ENCODE results near the gene ATP6V1G2. TPM values are rescaled to one million over a fixed set of nuclear protein-coding genes. Genes with fewer than 3 reads are reported as not detected.
"Not testable (repeated sequence)": the region's sequence is repeated elsewhere in the genome, so short reads cannot be mapped to it uniquely, and the experiment has no call there.

ATP6V1G2 gene
- not detected in 2 replicates for total RNA-seq (2014; rRNA removed; shearing (Covaris generic))

- peak; percentile 91 for DNase-seq (ENCODE audit: low spot score)
These were observed at the start of gene ATP6V1G2 for GRCh38 chr6:31546339-31546957. TSS of gene ATP6V1G2 (minus strand) at chr6:31546608. CDS start at chr6:31546559, 49 bp downstream.

DNA sequence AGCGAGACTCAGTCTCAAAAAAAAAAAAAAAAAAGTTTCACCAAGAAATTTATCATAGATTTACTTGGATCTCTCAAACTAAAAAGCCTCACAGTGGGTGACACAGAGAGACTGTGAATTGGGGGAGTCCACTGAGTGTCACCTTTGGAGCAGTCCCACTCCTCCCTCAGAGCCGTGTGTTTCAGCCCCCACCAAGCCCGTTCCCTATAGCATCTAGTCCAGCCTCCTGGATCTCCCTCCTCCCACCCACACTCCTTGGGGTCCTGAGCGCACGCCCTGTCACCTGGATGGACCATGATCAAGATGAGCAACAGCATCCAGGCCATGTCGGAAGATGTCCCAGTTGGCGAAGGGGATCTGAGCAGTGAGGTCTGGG lies 46.0 kb upstream of the ATP6V1G2 start:
- no peak for DNase-seq (ENCODE audit: low spot score)

- not testable (repeated sequence) for DNase-seq (ENCODE audit: low spot score)
These were observed 44.3 kb upstream of the ATP6V1G2 start for GRCh38 chr6:31590691-31591090.

DNA sequence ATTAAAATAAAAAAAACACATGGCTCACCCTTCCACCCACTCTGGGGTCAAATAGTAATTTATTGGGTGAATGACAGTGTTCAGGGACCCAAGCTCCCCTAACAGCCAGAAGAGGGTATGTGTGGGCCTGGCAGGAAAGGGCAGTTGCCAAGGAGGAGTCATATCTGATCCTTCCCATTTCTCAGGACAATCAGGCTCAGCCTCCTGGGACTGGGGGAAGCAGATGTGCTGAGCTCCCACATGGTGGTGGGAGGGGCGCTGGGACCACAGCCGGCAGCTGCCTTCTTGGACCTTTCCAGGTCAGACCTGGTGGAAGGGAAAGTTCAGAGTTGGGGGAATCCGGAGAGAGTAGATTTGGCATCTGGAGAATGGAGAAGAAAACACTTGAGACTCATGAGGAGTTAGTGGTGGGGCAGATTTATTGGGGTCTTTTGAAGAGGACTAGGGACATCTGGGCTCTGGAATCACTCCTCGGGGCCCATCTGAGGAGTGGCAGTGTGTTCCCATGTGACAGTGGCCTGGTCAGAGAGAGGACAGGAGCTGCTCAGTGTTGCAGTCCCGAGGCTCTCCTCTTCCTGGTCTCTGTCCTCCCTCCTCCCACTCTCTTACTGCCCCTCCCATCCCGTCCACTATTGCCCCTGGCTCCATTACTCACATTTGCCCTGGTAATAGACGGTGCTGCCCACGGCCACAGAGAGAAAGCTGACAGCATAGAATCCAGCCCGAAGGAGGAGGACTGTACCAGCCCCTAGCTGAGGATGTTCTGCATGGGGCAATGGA lies 42.7 kb upstream of the ATP6V1G2 start:
- DNase-seq (ENCODE audit: low spot score) = no peak

DNA sequence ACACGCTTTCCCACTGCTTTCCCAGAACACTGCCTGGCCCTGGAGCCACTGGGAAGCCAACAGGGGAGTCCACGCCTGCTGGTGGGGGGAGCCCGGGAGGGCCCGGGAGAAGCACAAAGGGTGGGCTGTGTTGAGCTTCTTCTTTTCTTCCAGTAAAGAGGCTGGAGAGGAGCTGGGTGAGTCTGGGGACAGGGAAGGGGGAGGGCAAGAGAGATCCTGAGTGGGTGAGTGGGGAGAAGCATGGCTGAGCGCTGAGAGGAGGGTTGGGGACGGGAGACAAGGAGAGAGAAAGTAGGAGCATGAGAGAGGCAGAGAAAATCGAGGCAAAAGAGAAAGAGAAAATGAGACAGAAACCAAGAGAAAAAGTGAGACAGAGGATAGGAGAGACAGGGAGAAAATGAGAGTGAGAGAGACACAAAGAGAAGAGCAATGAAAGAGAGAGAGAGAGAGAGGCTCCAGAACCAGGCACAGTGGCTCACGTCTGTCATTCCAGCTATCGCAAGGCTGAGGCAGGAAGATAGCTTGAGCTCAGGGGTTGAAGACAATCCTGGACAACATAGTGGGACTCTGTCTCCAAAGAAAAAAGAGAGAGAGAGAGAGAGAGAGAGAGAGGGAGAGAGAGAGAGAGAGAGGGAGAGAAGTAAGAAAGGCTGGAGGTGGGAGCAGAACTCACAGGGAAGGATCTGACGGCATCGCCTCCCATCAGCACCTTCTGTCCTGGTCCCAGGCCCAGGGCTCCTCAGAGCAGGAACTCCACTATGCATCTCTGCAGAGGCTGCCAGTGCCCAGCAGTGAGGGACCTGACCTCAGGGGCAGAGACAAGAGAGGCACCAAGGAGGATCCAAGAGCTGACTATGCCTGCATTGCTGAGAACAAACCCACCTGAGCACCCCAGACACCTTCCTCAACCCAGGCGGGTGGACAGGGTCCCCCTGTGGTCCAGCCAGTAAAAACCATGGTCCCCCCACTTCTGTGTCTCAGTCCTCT lies 41.7 kb upstream of the ATP6V1G2 start:
- no peak for DNase-seq (ENCODE audit: low spot score)

- DNase-seq (ENCODE audit: low spot score) = no peak
These were observed 40.3 kb upstream of the ATP6V1G2 start for GRCh38 chr6:31586599-31587281.

- DNase-seq (ENCODE audit: low spot score) = no peak
These were observed 39.6 kb upstream of the ATP6V1G2 start, which contains the start of gene LST1 for GRCh38 chr6:31586008-31586407. TSS of gene LST1 (plus strand) at chr6:31586277. CDS start at chr6:31587300, 1,023 bp downstream.

DNA sequence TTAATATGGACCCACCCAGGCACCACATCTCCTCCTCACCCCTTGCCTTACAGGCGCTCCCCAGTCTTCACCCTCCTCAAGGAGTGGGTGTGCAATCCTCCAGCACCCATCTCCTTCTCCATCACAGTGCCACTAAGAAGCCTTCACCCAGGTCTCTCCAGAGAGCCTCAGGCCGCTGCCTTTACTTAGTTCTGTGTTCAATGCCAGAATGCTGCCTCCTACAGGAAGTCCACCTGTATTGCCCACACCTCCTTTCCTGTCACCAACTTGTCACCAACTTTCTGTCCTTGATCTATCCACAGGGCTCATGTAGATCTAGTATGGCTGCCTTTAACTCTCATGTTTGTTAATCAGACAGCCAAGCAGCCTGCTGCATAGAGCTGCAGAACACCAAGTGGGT lies 39.1 kb upstream of the ATP6V1G2 start:
- peak; percentile 32 for DNase-seq (ENCODE audit: low spot score)

DNA sequence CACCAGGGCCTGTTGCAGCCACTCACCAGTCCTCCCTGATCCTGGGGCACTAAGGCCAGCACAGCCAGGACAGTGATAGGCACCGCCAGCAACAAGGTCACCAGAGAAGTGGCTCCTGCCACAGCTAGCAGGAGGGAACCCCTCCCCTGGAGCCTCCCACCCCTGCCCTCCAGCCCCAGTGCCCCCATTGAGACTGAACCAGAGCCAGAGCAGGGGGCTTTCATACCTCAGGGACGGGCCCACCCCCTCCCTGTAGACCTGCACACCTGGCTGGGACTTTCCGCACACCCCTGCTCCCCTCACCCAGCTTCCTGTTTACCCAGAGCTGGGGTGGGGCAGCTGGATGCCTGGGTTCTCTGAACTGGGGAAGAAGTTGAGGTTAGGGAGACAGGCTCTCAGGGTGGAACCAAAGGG lies 35.8 kb upstream of the ATP6V1G2 start, which contains the start of gene LTB:
LTB (minus strand) TSS at position 195 of the 414 bp plus-strand sequence; CDS start at position 188, 7 bp downstream.
- DNase-seq (ENCODE audit: low spot score) = no peak

DNA sequence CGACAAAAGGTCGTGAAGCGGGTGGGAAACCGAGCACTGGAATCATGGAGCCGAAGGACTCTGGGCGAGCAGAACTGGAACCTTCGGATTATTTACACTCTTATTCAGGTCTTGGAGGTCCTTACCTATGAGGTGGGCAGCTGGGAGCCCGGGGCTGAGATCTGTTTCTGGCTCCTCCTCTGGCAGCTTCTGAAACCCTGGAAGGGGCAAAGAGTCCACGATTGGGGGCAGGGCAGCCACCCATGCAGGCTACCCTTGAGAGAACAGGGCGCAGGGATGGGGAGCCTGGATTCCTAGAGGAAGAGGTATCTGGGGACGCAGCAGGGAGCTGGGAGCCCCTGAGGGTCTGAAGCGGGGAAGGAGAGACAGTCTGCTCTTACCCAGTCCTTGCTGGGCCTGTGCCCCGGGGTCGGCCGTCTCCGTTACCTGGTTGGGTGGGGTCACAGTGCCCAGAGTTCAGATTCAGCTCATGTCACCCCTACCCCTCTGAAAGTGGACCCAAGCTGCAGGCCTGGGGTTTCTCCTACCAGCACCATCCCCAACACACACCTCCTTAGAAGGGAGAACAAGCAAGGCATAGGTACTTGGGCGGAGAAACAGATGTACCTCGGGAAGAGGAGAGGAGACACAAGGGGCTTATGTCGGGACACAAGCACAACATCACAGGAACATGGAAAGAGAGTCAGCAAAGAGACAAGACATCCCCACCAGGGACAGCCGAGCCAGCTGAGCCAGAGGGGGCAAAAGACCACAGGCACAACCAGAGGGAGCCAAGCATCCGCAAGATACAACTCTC lies 35.2 kb upstream of the ATP6V1G2 start:
- DNase-seq (ENCODE audit: low spot score) = no peak

DNA sequence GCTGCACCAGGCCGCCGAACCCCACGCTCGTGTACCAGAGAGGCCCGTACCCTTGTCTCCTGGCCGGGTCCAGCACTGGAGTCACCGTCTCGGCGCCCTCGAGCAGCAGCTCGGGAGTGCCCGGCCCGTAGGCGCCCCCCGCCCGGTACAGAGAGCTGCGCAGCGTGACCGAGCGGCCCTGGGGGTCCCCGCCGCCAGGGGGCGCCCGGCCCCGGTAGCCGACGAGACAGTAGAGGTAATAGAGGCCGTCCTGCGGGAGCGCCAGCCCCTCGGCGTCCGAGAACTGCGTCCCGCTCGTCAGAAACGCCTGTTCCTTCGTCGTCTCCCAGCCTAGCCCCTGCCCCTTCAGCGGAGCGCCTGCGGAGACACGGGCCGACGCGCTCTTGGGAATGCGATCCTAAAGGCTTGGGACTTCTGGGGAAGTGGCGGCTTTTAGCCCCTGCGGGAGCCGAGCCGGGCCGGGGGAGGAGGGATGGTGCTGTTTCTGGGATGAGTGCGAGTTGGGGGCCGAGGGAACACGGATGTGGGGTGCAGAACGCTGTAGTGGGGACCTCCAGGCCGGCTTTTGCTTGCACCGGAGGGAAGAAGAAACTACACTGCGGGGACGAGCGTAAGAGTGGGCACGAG lies 34.5 kb upstream of the ATP6V1G2 start:
- peak; percentile 66 for DNase-seq (ENCODE audit: low spot score)

DNA sequence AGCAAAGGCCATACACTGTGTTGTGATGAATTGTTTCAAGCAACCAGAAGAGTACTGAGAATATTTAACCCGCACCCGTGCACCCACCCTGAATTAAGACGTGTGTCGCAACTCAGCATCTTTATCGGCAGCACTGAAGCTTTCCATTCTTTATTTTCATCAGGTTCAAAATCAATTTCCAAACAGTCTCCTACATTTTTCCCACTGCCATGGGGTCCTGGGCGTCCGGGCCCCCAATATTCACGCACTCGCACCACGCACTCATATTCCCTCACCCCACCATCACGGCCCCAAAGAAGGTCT lies 34.0 kb upstream of the ATP6V1G2 start:
- no peak for DNase-seq (ENCODE audit: low spot score)

DNA sequence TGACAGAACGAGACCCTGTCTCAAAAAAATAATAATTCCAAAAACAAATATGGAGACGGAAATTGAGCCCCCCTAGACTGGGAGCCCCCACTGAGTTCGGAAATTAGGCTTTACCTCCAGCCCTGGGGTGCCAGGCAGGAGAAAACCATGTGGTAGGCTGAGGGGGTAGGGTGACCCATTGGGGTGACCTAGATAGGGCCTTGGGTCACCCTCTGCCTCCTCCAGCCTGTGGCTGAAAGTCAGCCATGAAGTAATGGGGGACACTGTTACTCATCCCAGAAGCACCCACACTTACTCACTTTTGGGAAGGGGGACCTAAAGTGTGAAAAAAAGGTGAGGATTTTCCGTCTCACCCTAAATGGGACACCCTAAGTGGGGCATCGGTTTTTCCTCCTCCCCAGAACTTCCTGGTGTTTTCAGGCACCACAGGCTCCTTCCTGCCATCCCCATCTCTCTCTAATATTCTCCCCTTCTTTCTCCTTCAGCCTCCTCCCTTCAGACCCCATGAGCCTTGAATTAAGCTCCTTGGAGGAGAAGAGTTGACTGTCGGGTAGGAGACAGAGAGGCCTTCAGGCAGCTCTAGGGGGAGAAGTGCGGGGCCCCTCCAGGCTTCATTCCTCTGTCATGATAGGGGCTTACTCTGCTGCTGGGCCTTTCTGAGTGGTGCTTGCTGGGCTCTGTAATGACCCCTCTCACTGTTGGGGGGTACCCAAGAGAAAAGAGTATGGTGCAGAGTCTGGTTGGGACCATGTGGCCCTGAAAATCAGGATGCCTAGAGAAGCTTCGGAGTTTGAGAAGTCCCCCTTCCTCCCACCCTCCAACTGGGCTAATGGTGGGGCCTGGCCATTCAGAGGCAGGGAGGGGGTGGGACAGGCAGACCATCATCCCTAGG lies 33.4 kb upstream of the ATP6V1G2 start:
- DNase-seq (ENCODE audit: low spot score) = no peak

DNA sequence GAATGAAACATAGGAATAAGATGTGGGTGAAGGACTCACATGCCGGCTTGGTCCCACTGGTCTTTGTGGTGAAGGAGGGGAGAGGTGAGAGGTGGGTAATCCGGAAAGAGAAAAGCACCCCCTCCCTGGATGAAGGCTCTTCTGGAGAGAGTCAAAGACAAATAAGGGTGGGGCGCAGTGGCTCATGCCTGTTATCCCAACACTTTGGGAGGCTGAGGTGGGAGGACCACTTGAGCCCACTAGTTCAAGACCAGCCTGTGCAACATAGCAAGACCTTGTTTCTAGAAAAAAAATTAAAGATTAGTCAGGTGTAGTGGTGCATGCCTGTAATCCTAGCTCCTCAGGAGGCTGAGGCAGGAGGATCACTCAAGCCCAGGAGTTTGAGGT lies 32.7 kb upstream of the ATP6V1G2 start:
- DNase-seq (ENCODE audit: low spot score) = no peak

GRCh38 chr6:31578184-31579118 lies 32.0 kb upstream of the ATP6V1G2 start:
- DNase-seq (ENCODE audit: low spot score) = no peak

DNA sequence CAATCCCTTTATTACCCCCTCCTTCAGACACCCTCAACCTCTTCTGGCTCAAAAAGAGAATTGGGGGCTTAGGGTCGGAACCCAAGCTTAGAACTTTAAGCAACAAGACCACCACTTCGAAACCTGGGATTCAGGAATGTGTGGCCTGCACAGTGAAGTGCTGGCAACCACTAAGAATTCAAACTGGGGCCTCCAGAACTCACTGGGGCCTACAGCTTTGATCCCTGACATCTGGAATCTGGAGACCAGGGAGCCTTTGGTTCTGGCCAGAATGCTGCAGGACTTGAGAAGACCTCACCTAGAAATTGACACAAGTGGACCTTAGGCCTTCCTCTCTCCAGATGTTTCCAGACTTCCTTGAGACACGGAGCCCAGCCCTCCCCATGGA lies 31.2 kb upstream of the ATP6V1G2 start:
- DNase-seq (ENCODE audit: low spot score) = no peak

DNA sequence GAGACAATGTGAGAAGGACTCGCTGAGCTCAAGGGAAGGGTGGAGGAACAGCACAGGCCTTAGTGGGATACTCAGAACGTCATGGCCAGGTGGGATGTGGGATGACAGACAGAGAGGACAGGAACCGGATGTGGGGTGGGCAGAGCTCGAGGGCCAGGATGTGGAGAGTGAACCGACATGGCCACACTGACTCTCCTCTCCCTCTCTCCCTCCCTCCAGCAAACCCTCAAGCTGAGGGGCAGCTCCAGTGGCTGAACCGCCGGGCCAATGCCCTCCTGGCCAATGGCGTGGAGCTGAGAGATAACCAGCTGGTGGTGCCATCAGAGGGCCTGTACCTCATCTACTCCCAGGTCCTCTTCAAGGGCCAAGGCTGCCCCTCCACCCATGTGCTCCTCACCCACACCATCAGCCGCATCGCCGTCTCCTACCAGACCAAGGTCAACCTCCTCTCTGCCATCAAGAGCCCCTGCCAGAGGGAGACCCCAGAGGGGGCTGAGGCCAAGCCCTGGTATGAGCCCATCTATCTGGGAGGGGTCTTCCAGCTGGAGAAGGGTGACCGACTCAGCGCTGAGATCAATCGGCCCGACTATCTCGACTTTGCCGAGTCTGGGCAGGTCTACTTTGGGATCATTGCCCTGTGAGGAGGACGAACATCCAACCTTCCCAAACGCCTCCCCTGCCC lies 30.6 kb upstream of the ATP6V1G2 start:
- no peak for DNase-seq (ENCODE audit: low spot score)

All from HT-29 (cell line).